Nephron (organoid): ENCODE results near the gene ABR.

Experiments used
- H3K27ac Mint-ChIP-seq, 3 experiments: 2 replicates each; pipeline ENCODE4 v1.8.0; 2020; ENCODE audit warnings: mixed read lengths in 3 of 3, mild to moderate bottlenecking in 2 of 3, moderate library complexity in 1 of 3
- H3K27me3 Mint-ChIP-seq: 2 replicates; pipeline ENCODE4 v1.8.0; 2021; ENCODE audit warnings: low read depth, mild to moderate bottlenecking, moderate library complexity, mixed read lengths
- H3K36me3 Mint-ChIP-seq: 2 replicates; pipeline ENCODE4 v1.8.0; 2020; ENCODE audit warnings: low read depth, mixed read lengths
- H3K4me1 Mint-ChIP-seq: 2 replicates; pipeline ENCODE4 v1.8.0; 2020; ENCODE audit warnings: mixed read lengths
- H3K4me3 Mint-ChIP-seq, 3 experiments: 2 replicates each; pipeline ENCODE4 v1.8.0; 2020; ENCODE audit warnings: mild to moderate bottlenecking in 3 of 3, mixed read lengths in 3 of 3, moderate library complexity in 2 of 3
- H3K9me3 Mint-ChIP-seq: 2 replicates; pipeline ENCODE4 v1.8.0; 2020; ENCODE audit warnings: mixed read lengths
- CTCF ChIP-seq, 3 experiments: fragments of 200-600 bp; sonication (generic); IDR thresholded peaks; one replicate each; pipeline ENCODE4 v1.5.0; 2021; ENCODE audit warnings: antibody characterized with exemption in 3 of 3; ENCODE audit not compliant: unreplicated experiment in 3 of 3

Gene ABR

GRCh38 chr17:1217089-1217385, 37.3 kb upstream of the ABR start:
- Mint-ChIP-seq H3K36me3 (no peaks in the 10 kb centered on the region), H3K27me3 (peaks cover 46% of the 10 kb centered on the region), H3K9me3 (no peaks in the 10 kb centered on the region), H3K27ac (no peak overlapping the region), H3K4me1 (no peaks in the 10 kb centered on the region), H3K4me3 (no peak overlapping the region)
- no peak for TF ChIP-seq CTCF (IDR thresholded peaks at IDR 0.05; ENCODE audit: unreplicated experiment in 3 of 3)

GRCh38 chr17:1216217-1217088, 36.7 kb upstream of the ABR start:
- Mint-ChIP-seq H3K4me3 (no peak overlapping the region), H3K4me1 (no peaks in the 10 kb centered on the region), H3K27me3 (peaks cover 46% of the 10 kb centered on the region), H3K36me3 (no peaks in the 10 kb centered on the region), H3K27ac (no peak overlapping the region), H3K9me3 (no peaks in the 10 kb centered on the region)
- no peak for TF ChIP-seq CTCF (IDR thresholded peaks at IDR 0.05; ENCODE audit: unreplicated experiment in 3 of 3)

GRCh38 chr17:1212946-1213345, 33.2 kb upstream of the ABR start:
- Mint-ChIP-seq H3K9me3 (no peaks in the 10 kb centered on the region), H3K27me3 (peaks cover 62% of the 10 kb centered on the region), H3K36me3 (no peaks in the 10 kb centered on the region), H3K4me1 (no peaks in the 10 kb centered on the region), H3K4me3 (no peak overlapping the region), H3K27ac (no peak overlapping the region)
- no peak for TF ChIP-seq CTCF (IDR thresholded peaks at IDR 0.05; ENCODE audit: unreplicated experiment in 3 of 3)

- Mint-ChIP-seq H3K4me1 (no peaks in the 10 kb centered on the region), H3K36me3 (no peaks in the 10 kb centered on the region), H3K27me3 (peaks cover 59% of the 10 kb centered on the region), H3K27ac (no peak overlapping the region), H3K4me3 (no peak overlapping the region), H3K9me3 (no peaks in the 10 kb centered on the region)
- no peak for TF ChIP-seq CTCF (IDR thresholded peaks at IDR 0.05; ENCODE audit: unreplicated experiment in 3 of 3)
These were observed 31.5 kb upstream of the ABR start for GRCh38 chr17:1211287-1211686.

GRCh38 chr17:1208966-1209365, 29.2 kb upstream of the ABR start:
- no peaks in the 10 kb centered on the region for H3K36me3 Mint-ChIP-seq
- no peaks in the 10 kb centered on the region for H3K4me1 Mint-ChIP-seq
- TF ChIP-seq CTCF (IDR thresholded peaks at IDR 0.05; ENCODE audit: unreplicated experiment in 3 of 3) = no peak
- no peak overlapping the region for H3K27ac Mint-ChIP-seq
- peaks cover 50% of the 10 kb centered on the region for H3K27me3 Mint-ChIP-seq
- no peak overlapping the region for H3K4me3 Mint-ChIP-seq
- H3K9me3 Mint-ChIP-seq = no peaks in the 10 kb centered on the region
